ENCODE results near the gene SLC38A10. TPM values are rescaled to one million over a fixed set of nuclear protein-coding genes. Genes with fewer than 3 reads are reported as not detected.

Gene SLC38A10
- total and polyA plus RNA-seq, 2 of the 13 experiments (the other 11 are each of a cell fraction or from before 2014, with no cell fraction given) = 23.4 to 55.8 TPM

DNA sequence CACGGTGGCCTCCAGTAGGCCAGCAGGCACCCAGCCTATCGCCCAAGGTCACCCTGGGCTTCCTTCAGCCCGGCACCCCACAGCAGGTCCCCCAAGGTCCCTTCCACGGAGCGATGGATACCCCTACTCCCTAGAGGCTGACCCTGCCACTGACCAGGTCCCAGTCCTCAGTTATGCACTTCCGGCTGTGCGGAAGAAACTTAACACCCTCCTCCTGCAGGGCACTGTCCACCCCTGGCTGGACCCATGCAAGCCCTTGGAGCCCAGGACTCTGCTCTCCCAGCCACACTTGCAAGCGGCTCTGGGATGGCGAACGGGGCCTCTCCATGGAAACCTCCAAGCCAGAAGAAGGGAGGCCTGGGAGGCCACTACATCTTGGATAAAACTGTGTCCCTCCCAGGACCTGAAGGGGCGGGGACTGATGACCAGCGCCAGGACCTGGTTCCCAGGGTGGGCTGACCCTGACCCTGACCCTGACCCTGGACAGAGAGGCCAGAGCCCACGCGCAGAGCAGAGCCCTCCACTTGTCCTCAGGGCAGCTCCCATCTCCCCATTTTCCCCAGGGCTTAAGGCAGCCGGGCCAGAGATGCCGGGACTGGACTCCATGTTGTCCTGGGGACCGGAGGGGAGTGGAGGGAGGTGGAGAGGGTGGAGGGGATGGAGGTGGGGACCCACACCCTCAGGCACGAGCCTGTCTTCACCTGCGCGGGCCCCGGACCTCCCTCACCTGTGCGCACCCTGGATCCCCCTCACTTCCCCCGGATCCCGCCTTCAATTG is 73.1 kb downstream of the SLC38A10 start (continued):
- TF ChIP-seq, protein P1, sequence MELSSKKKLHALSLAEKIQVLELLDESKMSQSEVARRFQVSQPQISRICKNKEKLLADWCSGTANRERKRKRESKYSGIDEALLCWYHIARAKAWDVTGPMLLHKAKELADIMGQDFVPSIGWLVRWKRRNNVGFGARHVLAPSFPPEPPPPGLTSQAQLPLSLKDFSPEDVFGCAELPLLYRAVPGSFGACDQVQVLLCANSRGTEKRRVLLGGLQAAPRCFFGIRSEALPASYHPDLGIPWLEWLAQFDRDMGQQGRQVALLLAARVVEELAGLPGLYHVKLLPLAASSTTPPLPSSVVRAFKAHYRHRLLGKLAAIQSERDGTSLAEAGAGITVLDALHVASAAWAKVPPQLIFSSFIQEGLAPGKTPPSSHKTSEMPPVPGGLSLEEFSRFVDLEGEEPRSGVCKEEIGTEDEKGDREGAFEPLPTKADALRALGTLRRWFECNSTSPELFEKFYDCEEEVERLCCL (CRISPR knock-in tag; IDR thresholded peaks at IDR 0.05; ENCODE audit: borderline replicate concordance) = 0 out of 2 replicates have a peak, but pooled peaks have one; percentile 64
- peak; percentile 55; the same call in 1 of the 2 replicates for TF ChIP-seq GZF1 (CRISPR knock-in tag; IDR thresholded peaks at IDR 0.05)
- peak; percentile 44; the same call in 1 of the 2 replicates for TF ChIP-seq ZSCAN21 (CRISPR knock-in tag; IDR thresholded peaks at IDR 0.05; ENCODE audit: borderline replicate concordance)
- TF ChIP-seq CBX1 (IDR thresholded peaks at IDR 0.05; ENCODE audit: low read depth) = no peak
- TF ChIP-seq NFKB2 (CRISPR knock-in tag; IDR thresholded peaks at IDR 0.05; ENCODE audit: borderline replicate concordance) = peak; percentile 44; the same call in 1 of the 2 replicates
- TF ChIP-seq, protein P2, sequence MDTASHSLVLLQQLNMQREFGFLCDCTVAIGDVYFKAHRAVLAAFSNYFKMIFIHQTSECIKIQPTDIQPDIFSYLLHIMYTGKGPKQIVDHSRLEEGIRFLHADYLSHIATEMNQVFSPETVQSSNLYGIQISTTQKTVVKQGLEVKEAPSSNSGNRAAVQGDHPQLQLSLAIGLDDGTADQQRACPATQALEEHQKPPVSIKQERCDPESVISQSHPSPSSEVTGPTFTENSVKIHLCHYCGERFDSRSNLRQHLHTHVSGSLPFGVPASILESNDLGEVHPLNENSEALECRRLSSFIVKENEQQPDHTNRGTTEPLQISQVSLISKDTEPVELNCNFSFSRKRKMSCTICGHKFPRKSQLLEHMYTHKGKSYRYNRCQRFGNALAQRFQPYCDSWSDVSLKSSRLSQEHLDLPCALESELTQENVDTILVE (CRISPR knock-in tag; IDR thresholded peaks at IDR 0.05) = no peak
- TF ChIP-seq, protein P3, sequence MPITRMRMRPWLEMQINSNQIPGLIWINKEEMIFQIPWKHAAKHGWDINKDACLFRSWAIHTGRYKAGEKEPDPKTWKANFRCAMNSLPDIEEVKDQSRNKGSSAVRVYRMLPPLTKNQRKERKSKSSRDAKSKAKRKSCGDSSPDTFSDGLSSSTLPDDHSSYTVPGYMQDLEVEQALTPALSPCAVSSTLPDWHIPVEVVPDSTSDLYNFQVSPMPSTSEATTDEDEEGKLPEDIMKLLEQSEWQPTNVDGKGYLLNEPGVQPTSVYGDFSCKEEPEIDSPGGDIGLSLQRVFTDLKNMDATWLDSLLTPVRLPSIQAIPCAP (CRISPR knock-in tag; IDR thresholded peaks at IDR 0.05; ENCODE audit: low read depth) = peak; percentile 17; the same call in 1 of the 2 replicates
- TF ChIP-seq, protein P4, sequence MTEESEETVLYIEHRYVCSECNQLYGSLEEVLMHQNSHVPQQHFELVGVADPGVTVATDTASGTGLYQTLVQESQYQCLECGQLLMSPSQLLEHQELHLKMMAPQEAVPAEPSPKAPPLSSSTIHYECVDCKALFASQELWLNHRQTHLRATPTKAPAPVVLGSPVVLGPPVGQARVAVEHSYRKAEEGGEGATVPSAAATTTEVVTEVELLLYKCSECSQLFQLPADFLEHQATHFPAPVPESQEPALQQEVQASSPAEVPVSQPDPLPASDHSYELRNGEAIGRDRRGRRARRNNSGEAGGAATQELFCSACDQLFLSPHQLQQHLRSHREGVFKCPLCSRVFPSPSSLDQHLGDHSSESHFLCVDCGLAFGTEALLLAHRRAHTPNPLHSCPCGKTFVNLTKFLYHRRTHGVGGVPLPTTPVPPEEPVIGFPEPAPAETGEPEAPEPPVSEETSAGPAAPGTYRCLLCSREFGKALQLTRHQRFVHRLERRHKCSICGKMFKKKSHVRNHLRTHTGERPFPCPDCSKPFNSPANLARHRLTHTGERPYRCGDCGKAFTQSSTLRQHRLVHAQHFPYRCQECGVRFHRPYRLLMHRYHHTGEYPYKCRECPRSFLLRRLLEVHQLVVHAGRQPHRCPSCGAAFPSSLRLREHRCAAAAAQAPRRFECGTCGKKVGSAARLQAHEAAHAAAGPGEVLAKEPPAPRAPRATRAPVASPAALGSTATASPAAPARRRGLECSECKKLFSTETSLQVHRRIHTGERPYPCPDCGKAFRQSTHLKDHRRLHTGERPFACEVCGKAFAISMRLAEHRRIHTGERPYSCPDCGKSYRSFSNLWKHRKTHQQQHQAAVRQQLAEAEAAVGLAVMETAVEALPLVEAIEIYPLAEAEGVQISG (CRISPR knock-in tag; IDR thresholded peaks at IDR 0.05) = 0 out of 2 replicates have a peak, but pooled peaks have one; percentile 22
- TF ChIP-seq, protein P5, sequence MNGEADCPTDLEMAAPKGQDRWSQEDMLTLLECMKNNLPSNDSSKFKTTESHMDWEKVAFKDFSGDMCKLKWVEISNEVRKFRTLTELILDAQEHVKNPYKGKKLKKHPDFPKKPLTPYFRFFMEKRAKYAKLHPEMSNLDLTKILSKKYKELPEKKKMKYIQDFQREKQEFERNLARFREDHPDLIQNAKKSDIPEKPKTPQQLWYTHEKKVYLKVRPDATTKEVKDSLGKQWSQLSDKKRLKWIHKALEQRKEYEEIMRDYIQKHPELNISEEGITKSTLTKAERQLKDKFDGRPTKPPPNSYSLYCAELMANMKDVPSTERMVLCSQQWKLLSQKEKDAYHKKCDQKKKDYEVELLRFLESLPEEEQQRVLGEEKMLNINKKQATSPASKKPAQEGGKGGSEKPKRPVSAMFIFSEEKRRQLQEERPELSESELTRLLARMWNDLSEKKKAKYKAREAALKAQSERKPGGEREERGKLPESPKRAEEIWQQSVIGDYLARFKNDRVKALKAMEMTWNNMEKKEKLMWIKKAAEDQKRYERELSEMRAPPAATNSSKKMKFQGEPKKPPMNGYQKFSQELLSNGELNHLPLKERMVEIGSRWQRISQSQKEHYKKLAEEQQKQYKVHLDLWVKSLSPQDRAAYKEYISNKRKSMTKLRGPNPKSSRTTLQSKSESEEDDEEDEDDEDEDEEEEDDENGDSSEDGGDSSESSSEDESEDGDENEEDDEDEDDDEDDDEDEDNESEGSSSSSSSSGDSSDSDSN (CRISPR knock-in tag; IDR thresholded peaks at IDR 0.05) = peak; percentile 57
- TF ChIP-seq ZNF501 (CRISPR knock-in tag; IDR thresholded peaks at IDR 0.05) = 0 out of 2 replicates have a peak, but pooled peaks have one; percentile 30
- TF ChIP-seq NFYC (CRISPR knock-in tag; IDR thresholded peaks at IDR 0.05) = no peak
- TF ChIP-seq ZNF263 (CRISPR knock-in tag; IDR thresholded peaks at IDR 0.05) = peak; percentile 54; the same call in 1 of the 2 replicates
- TF ChIP-seq GABPB1 (CRISPR knock-in tag; IDR thresholded peaks at IDR 0.05) = peak; percentile 63
- no peak for TF ChIP-seq ZNF207 (IDR thresholded peaks at IDR 0.05; ENCODE audit: borderline replicate concordance)
- TF ChIP-seq JUN (CRISPR knock-in tag; IDR thresholded peaks at IDR 0.05) = peak; percentile 55; the same call in 1 of the 2 replicates
- no peak; the same call in 1 of the 2 replicates for TF ChIP-seq ZNF605 (CRISPR knock-in tag; IDR thresholded peaks at IDR 0.05)
- peak; percentile 86; the same call in 1 of the 2 replicates for TF ChIP-seq NFATC3 (CRISPR knock-in tag; IDR thresholded peaks at IDR 0.05)
- TF ChIP-seq, protein P6, sequence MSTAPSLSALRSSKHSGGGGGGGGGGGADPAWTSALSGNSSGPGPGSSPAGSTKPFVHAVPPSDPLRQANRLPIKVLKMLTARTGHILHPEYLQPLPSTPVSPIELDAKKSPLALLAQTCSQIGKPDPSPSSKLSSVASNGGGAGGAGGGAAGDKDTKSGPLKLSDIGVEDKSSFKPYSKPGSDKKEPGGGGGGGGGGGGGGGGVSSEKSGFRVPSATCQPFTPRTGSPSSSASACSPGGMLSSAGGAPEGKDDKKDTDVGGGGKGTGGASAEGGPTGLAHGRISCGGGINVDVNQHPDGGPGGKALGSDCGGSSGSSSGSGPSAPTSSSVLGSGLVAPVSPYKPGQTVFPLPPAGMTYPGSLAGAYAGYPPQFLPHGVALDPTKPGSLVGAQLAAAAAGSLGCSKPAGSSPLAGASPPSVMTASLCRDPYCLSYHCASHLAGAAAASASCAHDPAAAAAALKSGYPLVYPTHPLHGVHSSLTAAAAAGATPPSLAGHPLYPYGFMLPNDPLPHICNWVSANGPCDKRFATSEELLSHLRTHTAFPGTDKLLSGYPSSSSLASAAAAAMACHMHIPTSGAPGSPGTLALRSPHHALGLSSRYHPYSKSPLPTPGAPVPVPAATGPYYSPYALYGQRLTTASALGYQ (CRISPR knock-in tag; IDR thresholded peaks at IDR 0.05) = no peak

All from HepG2 (cell line).